CD4-positive, alpha-beta T cell treated with Interleukin-15 for 4 hours (primary cell): ENCODE results near the gene PNMA6F.
"Not testable (repeated sequence)": the region's sequence is repeated elsewhere in the genome, so short reads cannot be mapped to it uniquely, and the experiment has no call there.

ENCODE experiments used
- DNase-seq: peaks from one replicate; pipeline ENCODE4 v3.0.0-alpha.2; 2020; ENCODE audit warnings: low spot score

The PNMA6F gene

DNA sequence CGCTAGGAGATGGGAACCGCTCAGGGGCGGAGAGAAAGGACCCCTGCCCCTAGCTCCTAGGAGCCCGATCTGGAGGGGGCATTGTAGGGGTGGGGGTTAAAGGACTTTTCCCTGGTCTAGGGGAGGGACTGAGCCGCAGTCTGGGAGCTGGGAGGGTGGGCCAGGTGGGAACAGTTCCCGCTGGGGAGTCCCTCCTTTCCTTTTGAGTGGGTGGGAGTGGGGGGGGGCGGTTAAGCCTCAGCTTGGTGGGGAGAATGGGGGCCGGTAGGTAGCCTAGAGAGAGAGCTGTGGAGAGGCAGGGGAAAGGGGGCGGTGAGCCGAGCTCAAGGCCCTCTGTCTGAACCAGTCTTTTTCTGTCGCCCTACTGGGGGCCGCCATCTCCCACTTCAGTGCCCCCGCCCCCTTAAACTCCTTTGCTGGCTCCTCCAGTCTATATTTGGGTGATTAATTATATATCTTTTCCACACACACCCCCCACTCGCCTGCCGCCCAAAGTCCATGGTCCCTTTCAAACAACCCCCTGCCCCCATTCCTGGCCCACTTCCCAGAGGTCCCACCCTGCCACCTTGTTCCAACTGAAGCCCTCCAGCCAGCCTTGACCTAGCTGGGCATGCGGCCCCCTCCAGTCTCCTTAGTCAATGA lies 13.2 kb upstream of the PNMA6F start:
- no peak for DNase-seq

DNA sequence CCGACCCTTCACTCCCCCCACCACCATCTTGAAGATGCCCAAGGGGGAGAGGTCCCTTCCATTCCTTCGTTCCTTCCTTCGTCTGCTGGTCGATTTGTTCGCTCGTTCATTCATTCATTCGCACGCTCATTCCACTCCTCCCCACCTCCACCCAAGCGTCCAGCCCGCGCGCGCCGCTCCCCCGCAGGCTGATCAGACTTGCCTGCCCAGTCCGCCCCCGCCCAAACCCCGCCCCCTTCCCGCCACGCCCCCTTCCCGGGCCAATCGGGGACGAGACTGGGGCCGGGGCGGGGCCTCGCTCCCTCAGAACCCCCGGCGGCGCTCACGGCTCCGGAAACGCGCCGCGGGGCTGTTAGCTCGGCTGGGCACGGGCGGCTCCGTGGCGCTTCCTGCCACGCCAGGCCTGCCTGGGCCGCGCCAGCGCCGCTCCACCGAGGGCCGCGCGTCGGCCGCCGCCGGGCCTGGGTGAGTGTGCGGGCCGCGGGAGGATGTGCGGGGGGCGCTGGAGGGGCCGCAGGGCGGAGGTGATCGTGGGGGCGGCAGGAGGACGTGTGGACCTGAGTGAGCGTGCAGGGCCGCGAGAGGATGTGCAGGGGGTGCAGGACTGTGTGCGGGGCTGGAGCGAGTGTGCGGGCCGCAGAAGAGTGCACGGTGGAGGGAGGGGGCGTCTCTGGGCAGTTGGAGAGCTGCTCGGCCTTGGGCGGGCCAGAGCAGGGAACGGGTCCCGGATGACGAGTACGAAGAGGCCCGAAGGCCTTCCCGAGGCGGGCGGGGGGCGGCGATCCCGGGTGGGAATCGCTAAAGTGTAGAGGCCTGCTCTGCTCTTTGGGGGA lies 12.5 kb upstream of the PNMA6F start, which contains the start of gene ZNF275:
TSS of gene ZNF275 (plus strand) at position 333 of the 833 bp plus-strand sequence. CDS start 2,527 bp downstream, outside the sequence.
- peak; percentile 76 for DNase-seq

DNA sequence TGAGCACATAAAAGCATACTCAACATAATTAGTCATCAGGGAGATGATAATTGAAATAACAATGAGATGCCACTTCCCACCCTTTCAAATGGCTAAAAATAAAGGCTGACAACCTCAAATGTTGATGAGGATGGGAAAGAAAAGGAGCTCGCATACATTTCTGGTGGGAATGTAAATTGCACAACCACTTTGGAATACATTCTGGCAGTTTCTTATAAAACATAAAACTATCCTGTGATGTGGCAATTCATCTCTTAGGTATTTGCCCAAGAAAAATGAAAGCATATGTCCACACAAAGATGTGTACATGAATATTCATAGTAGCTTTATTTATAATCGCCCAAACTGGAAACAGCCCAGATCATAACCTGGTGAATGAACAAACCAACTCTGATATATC lies 11.7 kb upstream of the PNMA6F start:
- no peak for DNase-seq

DNA sequence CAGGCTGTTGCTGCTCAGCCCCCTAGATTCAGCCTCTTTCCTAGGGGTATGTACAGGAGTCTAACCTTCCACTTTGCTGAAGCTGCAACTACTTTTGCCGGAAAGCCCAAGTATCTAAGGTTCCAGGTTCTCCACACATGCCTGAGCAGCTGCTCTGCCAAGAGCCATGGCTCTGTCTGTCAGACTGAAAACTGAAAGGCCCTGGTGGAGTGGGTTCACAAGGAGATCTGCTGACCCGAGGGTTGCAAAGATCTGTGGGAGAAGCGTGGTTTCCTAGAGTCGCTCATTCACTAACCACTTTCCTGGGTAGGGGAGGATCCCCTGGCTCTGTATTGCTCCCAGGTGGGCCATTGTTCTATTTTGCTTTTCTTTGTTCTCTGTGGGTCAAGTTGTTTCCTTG lies 6.0 kb upstream of the PNMA6F start:
- DNase-seq: no peak

DNA sequence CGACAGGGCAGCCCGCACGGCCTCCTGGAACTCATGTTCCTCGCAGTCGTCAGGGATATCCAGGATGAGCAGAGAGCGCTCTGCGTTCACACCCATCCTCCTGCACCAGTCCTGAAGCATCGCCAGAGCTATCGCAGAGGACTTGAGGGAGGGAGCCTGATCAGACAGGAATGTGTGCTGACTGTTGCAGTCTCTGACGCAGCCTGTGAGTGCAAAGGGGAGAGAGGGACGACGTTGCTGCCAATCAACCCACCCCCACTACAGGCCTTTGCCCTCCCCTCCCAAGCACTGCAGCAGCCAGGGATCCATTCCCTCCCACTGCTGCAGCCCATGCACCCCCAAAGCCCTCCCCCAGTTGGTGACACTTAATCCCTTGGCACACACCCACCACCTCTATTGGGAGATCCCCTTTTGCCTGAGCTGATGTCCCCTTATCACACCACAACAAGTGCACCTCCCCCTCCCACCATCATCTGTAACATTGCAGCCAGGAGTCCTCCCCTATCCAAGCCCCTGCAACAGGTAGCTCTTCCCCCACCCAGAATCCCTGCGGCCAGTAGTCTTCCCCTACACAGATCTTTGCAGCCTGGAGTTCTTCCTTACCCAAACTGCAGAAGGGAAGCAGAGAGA lies 897 bp downstream of the PNMA6F start:
- no peak for DNase-seq

DNA sequence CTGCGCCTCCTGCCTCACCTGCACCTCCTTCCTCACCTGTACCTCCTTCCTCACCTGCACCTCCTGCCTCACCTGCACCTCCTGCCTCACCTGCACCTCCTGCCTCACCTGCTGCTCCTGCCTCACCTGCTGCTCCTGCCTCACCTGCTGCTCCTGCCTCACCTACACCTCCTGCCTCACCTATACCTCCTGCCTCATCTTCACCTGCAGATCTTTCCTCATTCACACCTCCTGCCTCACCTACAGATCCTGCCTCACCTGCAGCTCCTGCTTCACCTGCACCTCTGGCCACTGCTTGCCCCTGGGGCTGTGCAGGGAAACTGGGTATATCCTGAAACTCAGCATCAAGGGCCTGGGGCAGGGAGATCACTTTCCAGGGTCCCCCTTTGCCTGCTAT lies 1.5 kb downstream of the PNMA6F start:
- DNase-seq: not testable (repeated sequence)

DNA sequence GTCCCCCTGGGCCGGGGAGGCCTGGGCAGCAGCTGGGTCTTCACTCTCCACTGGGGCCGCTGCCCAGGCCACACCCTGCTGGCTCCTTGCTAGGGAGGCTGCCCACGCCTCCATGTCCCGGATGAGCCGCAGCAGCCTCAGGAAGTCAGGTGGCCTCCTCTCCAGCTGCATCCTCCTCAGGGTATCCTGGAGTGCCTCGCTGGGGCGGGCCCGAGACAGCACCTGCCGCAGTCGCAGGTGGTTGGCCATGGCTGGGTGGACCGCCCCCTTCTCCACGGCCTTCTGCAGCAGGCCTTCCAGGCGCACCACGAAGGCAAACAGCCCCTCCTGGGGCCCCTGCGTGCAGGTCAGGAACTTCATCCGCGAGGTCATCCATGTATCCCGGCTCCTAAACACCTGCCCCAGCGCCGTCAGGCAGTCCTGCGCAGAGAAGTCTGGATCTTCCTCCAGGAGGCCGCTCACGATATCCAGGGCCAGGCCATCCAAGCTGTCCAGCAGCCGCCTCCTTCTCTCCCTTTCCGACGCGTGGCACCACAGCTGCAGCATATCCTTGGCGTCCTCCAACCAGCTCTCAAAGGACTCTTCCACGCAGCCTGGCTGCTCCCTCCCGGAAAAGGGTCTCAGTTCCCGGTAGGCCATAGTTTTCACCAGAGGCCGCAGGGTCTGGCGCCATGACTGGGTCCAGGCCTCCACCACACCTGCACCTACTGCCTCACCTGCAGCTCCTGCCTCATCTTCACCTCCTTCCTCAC lies 2.1 kb downstream of the PNMA6F start:
- no peak for DNase-seq

DNA sequence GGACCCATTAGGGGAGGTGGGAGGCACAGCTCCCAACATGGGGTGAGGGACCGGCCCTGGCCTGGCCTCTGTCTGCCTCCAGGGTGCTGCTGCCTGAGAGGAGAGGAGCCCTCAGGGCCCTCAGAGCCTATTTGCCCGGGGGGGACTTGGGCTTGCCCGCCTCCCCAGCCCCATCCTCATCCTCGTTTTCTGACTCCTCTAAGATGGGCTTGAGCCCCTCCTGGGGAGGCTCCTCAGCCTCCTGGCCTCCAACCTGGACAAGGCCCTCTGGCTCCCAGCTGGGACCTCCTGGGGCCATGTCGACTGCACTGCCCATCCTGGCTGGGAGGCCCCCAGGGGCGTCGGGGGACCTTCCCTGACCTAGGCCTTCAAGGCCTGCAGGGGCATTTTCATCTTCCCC lies 2.8 kb downstream of the PNMA6F start:
- DNase-seq: no peak

DNA sequence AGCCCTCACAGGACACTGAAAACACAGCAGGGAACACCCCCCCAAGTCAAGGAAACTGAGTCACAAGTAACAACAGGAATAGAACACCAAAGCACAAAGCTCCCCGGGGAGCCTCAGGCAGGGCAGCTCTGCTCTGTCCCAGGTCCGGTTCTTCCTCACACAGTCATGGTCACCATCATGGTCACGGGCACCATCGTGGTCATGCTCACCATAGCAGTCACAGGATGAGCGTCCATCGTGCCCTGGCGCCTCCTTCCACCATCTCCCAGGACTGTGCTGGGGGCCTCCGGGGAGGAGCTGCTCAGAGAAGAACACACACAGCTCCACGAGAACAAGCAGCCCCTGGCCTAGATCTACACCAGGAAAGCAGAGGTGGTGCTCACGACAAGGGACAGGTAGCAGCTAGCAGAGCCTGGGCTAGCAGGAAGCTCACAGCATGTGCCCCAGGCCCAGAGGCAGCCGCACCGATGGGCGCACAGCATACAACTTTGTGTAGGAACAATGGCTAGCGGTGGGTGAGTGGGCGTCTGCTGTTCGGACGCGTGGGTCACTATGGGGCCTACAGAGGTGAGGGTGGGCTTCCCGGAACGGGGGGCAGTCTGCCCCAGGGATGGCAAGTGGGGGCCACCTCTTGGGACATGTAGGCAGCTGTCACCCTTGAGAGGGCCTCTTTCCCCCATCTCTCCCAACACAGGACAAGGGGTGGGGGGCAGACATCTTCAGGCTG lies 3.4 kb downstream of the PNMA6F start:
- no peak for DNase-seq

DNA sequence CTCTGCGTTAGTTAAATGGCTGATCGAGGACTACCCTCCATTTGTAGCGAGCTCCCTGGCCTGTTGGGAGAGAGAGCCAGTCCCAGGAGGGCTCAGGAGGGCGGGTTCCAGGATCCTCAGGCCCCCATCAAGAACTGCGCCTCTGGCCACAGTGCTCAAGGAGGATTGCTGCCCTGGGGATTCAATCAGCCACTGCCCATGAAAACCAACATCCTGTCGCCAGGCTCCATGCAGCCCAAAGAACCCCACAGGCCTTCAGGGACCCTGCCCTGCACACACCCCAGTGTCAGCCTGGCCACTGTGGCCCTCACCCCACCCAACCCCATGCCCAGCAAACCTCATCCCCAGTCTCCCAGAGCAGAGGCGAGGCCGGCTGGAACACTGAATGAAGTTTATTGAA lies 4.3 kb downstream of the PNMA6F start:
- DNase-seq: no peak

DNA sequence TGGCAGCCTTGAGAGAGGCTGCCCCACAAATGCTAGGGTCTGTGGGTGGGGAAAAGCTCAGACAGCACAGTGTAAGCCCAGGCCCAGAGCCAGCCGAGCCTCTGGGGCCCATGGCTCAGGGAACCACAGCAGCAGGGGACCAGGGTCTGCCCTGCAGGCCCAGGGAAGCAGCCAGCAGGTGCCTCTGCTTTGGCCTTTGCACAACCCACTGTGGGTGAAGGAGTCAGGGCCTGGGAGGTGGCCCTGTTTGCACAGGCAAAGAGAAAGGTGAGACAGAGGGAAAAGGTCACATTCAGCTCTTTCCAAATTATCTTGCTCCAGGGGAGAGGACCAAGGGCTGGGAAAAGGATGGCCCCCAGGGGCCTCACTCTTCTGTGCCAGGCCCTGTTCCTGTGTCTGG lies 8.7 kb downstream of the PNMA6F start:
- no peak for DNase-seq

DNA sequence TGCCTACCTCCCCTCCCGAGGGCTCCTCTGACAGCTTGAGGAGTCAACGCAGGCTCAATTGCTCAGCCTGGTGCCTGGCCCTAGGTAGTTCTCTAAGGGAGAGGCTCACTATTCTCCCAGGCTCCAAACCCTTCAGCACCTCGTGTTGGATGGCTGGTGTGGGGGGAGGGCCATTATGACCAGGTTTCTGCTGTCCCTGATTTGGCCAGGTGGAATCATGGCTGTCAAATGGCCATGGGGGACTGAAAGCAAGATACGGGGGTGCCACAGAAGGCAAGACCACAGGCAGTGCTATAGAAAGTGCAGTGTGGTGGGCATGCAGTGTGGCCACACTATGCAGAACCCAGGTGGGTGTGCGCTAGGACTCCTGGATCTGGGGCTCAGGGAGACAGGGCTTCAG lies 9.5 kb downstream of the PNMA6F start:
- DNase-seq: no peak

DNA sequence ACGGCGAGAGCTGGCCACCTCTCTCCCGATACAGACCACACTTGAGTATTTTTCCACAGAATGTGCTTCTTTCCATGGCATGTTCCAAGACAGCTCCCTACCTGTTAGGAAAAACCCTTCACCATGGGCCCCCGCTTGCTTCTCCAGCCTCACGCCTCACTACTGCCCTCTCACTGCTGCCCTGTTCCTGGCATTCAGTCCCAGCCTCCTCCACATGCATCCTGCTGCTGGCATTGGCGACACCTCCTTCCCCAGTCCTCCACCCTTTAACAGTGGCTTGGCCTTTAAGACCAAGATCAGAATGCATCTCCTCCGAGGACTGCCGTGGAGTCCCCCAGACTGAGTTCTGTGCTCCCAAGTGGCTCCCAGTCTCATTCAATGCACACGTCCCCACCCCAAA lies 10.7 kb downstream of the PNMA6F start:
- DNase-seq: no peak

DNA sequence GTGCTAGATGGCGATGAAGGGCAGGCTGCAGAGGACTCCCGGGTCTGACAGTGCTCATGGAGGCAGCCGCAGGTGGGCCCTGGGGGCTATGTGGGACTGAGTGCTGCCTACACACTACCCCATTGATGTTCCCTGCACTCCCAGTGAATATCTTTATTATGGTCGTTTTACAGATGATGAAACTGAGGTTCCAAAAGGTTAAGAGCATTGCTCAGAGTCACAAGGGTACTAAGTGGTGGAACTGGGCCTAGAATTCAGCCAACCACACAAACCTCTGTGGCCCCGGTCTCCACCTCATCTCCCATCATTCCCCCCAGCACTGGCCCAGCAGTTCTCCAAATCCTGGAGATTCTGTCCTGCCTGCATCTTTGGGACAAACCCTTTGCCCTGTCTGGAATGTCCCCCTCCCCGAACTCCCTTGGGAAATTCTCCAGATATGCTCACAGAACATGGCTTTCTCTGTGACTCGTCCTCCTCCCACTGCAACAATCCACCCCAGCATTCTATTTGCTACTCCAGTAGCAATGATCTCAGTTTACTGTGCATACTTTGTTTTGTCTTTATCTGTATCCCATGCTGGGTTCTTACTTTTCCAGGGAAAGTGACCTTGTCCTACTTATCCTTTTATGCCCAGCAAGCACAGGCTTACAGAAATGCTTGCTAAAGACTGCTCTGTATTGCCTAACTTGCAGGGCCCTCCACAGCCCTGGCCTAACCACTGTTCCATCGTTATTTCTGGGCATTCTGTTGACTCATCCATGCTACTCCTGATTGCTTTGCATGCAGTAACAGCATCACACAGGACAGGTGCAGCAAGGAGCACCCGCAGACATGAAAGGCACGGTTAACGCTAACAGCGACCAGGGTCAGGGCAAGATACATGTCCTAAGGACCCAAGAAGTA lies 14.0 kb downstream of the PNMA6F start:
- DNase-seq: no peak

DNA sequence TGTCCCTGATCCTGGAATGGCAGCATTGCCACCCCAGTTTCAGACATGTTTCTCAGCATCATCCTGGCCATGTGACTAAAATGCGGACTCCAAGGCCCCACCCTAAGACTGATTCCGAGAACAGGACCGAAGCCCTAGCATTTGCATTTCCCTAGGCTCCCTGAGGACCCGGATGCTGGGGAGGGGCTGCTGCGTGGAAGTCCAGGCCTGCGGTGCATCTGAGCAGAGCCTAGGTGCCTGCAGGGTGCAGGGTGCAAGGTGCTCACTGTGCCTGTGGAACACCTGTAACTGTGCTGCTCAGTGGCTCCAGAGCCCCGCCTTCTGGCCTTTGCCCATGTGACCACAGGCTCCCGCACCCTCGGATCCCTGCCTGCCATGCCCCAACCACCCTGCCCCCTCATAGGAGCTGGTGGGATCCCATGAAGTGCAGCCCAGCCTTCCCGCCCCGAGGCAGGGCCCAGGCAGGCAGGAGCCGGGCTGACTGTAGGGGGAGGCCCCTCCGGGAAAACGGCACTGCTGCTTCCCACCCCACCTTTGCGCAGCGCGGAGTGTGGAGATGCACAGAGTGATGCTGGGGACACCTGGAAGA lies 14.9 kb downstream of the PNMA6F start:
- DNase-seq: no peak

DNA sequence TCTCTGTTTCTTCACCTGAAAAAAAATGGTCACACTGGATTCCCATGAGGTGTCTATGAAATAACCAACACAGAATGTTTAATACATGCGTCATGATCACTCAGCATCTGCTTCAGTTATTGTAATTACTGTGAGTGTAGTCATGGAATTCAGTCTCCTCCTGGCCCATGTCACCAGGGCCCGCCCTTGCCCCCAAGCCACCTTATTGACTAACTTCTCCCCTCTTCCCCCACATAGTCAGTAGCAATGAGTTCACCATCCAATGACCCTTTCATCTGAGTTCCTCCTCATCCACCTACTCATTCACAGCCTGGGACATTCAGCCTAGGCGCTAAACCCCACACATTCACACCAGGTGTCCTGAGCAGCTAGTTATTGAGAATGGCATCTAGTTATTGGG lies 15.6 kb downstream of the PNMA6F start:
- DNase-seq: no peak

DNA sequence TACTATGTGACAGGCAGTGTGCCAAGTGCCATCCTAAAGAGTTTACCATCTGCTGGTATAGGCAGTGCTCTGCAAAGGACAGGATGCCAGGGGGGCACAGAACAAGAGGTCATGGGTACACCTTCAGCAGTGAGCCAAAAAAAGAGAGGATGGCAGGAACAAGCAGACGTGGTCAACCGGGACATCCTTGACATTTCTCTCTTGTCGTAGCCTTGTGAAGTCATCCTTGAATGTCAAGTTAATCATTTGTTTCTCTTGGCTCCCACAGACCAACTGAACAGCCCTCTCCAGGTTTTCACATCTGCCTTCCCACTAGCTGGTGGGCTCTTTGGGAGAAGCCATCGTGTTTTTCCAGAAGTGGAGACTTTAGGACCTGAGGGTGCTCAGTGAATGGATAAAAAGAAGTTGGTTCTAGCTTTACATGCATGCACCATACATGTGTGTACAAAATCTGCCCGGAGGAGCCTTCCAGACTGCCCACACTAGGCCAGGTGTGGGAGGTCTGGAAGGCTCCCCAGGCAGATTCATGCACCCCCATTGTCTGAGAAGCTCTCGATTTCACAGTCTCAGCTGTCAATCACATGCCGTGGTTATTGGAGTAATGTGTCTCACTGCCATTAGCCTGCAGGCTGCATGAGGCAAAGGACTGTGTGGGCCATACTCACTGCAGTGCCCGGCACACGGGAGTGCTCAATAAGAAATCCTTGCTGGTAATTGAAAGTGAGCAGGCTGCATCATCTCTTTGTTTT lies 16.4 kb downstream of the PNMA6F start:
- no peak for DNase-seq

DNA sequence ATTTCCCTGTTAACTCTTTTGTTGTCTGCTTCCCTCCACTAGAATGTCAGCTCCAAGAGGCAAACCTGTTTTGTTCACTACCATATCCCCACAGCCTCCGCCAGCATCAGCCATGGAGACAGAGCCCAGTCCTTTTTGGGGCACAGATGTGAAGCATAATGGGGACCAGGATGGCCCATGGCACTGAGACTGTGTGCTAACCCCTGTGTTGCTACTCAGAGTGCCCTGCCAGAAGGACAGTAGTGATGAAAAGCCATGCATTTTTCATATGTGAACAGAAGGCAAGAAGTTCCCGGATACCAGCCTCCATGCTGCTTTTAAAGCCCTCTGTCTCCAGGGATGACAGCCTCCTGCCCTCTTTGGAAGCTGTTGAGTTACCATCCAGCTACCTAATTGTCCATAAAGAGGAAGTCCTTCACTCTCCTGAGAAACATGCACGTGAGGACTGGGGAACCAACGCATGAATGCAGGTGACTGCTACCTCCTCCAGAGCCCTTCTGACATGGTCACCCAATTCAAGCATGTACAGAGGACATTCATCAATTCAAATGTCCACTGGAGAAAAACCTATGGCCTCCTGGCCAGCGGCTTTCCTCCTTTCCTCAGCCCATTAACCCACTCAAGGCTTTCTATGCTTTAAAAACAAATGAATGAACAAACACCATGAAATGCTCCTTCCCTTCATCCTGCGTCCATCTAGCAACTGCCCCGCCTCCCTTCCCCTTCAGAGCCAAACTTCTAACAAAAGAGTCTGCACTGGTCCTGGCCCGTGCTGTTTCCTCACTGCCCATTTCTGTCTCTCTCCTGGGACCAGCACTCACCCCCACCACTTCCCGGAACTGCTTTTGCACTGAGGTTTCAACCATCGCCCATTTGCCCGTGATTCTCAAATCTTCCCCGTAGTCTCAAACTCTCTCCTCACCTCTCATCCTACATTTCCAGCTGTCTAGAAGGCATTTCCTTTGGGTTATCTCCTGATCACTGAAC lies 18.0 kb downstream of the PNMA6F start:
- no peak for DNase-seq
